NCI-H510A treated with DMSO at 0.1 percent for 48 hours (cell line): ENCODE results near the gene WDR37.

ENCODE experiments used
- DNase-seq: peaks from one replicate; lab custom pipeline; 2025; lab: John Stamatoyannopoulos, UW

WDR37 gene

GRCh38 chr10:1169981-1170866 lies 114.0 kb downstream of the WDR37 start:
- no peak for DNase-seq

GRCh38 chr10:1170867-1171180 lies 114.6 kb downstream of the WDR37 start:
- no peak for DNase-seq

GRCh38 chr10:1171182-1171581 lies 115.0 kb downstream of the WDR37 start:
- no peak for DNase-seq

- no peak for DNase-seq
These were observed 115.4 kb downstream of the WDR37 start for GRCh38 chr10:1171586-1171985.

- DNase-seq = no peak
These were observed 116.2 kb downstream of the WDR37 start for GRCh38 chr10:1172256-1172984.

- DNase-seq = no peak
These were observed 116.9 kb downstream of the WDR37 start for GRCh38 chr10:1173091-1173490.

- no peak for DNase-seq
These were observed 117.8 kb downstream of the WDR37 start for GRCh38 chr10:1174022-1174421.

GRCh38 chr10:1175956-1176565 lies 119.9 kb downstream of the WDR37 start:
- no peak for DNase-seq

GRCh38 chr10:1177936-1178335 lies 121.8 kb downstream of the WDR37 start:
- DNase-seq = no peak

- no peak for DNase-seq
These were observed 122.3 kb downstream of the WDR37 start for GRCh38 chr10:1178506-1178905.

GRCh38 chr10:1179346-1180070 lies 123.3 kb downstream of the WDR37 start:
- DNase-seq = no peak

- DNase-seq = no peak
These were observed 124.0 kb downstream of the WDR37 start for GRCh38 chr10:1180071-1180730.

GRCh38 chr10:1180836-1181235 lies 124.7 kb downstream of the WDR37 start:
- DNase-seq = no peak
